Measurements from ENCODE around the gene NIFK. TPM values are rescaled to one million over a fixed set of nuclear protein-coding genes. Genes with fewer than 3 reads are reported as not detected.
A peak's percentile ranks its signal among the peaks of the same experiment; 100 is the strongest.

NIFK gene
- total RNA-seq, 4 donors from 2014 or later = 19.0 to 110 (median 35.7) TPM

DNA sequence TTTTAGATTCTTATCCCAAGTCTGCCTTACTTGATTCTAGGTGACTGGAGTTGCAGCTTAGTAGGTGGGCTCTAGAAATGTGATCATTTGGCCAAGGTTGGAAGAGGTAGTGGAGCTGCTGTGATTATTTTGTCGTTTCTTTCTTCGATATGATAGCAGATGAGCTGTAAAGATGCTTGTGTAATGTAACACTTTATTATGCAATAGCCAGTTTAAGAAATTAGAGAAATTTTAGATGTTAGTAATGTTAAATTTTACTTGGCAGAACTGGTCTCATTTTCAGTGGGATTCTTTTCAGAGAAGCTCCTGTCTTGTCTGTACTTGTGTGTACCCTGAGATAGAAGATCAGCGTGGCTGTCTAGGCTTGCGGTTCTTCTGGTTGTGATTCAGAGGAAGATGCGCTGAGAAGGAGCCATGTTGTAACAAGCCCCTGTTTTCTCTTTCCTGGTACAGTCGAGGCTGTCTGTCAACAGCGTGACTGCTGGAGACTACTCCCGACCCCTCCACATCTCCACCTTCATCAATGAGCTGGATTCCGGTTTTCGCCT, 28.1 kb upstream of the NIFK start:
- H3K27me3 ChIP-seq = no peaks in the 10 kb centered on the region
- DNase-seq = no peak
- H3K27ac ChIP-seq = no peak overlapping the region
- peaks cover 0 to 85% (median 0%) of the 10 kb centered on the region in 3 donors for H3K36me3 ChIP-seq
- no peak for TF ChIP-seq POLR2A (IDR thresholded peaks at IDR 0.05)
- TF ChIP-seq, protein P1, sequence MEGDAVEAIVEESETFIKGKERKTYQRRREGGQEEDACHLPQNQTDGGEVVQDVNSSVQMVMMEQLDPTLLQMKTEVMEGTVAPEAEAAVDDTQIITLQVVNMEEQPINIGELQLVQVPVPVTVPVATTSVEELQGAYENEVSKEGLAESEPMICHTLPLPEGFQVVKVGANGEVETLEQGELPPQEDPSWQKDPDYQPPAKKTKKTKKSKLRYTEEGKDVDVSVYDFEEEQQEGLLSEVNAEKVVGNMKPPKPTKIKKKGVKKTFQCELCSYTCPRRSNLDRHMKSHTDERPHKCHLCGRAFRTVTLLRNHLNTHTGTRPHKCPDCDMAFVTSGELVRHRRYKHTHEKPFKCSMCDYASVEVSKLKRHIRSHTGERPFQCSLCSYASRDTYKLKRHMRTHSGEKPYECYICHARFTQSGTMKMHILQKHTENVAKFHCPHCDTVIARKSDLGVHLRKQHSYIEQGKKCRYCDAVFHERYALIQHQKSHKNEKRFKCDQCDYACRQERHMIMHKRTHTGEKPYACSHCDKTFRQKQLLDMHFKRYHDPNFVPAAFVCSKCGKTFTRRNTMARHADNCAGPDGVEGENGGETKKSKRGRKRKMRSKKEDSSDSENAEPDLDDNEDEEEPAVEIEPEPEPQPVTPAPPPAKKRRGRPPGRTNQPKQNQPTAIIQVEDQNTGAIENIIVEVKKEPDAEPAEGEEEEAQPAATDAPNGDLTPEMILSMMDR (IDR thresholded peaks at IDR 0.05) = no peak
- H3K4me1 ChIP-seq = no peaks in the 10 kb centered on the region
- no peak overlapping the region for H3K4me3 ChIP-seq
- H3K9me3 ChIP-seq = no peaks in the 10 kb centered on the region

DNA sequence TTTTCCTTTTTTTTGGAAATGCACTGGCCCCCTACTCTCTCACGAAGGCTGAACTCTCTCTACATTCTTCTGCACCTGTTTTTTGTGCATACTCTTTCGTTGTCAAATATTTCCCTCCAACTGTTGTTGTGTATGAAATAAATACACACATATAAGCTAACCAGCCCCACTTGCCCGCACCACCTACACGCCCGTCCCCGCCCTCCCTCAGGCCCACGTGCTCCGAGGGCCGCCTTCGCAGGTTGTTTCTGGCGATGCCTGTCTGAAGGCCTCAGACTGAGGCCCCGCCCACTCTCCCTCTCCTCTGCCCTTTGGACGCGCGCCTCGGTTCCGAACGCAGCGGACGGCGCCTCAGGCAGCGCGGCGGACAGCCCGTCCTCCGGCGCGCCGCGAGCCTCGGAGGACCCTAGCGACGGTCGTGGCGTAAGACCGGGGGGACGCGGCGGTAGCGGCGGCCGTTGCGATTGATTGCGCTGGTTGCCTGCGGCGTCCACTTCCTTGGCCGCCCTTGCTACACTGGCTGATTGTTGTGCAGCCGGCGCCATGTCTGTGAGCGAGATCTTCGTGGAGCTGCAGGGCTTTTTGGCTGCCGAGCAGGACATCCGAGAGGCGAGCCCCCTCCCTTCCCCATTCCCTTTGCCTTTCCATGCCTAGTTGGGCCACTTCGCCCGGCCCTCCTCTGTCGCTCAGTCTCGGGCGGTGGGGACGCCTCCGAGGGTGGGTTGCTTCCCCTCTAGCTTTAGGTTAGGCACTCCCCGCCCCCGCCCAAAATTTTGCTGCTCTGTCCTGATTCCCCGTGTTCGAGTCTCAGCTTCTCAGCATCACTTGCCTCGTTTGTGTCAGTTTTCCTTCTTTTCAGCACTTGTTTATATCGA, 18.8 kb upstream of the NIFK start, which contains the start of gene TSN:
Gene TSN (plus strand): TSS at position 415 of the 875 bp plus-strand sequence. CDS start 129 bp downstream, at position 544.
- Histone ChIP-seq H3K27me3 (no peaks in the 10 kb centered on the region), H3K36me3 (peaks cover 0 to 12% (median 0%) of the 10 kb centered on the region in 3 donors), H3K9me3 (no peaks in the 10 kb centered on the region), H3K4me3 (peak within 1 kb of the TSS; percentile 72 to 99 (median 92)), H3K4me1 (peaks cover 0 to 14% (median 5%) of the 10 kb centered on the region in 4 donors), H3K27ac (peak within 1 kb of the TSS; percentile 59 to 80 (median 74))
- TF ChIP-seq POLR2A (IDR thresholded peaks at IDR 0.05) = peak; percentile 45 to 51
- TF ChIP-seq, protein P1 (IDR thresholded peaks at IDR 0.05) = peak in 2 of 6 experiments; percentile 14 to 26
- DNase-seq = peak; percentile 98 to 99 (median 98)

DNA sequence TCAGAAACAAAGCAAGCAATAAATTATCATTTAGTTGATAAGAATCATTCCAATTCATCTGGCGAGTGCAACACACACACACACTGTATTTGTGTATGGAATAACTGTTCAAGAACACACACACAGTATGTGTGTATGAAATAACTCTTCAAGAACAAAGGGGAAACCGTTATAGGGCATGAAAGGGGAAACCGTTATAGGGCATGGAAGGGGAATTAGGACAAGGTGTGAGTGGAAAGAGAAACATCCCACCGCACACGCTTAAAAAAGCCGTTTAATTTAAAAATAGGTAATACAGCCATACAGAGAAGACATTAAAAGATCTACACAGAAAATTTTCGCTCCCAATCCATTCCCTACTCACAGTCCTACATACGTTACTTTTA, 18.2 kb upstream of the NIFK start:
- Histone ChIP-seq H3K36me3 (peaks cover 0 to 6% (median 0%) of the 10 kb centered on the region in 3 donors), H3K27ac (peak overlapping the region in 2 of 4 donors; percentile 5 to 79), H3K4me1 (peaks cover 0 to 14% (median 5%) of the 10 kb centered on the region in 4 donors), H3K27me3 (no peaks in the 10 kb centered on the region), H3K9me3 (no peaks in the 10 kb centered on the region), H3K4me3 (peak overlapping the region; percentile 72 to 99 (median 92))
- no peak for DNase-seq
- TF ChIP-seq, protein P1 (IDR thresholded peaks at IDR 0.05) = no peak
- TF ChIP-seq POLR2A (IDR thresholded peaks at IDR 0.05) = no peak

GRCh38 chr2:121748202-121748601, 11.5 kb upstream of the NIFK start:
- no peak overlapping the region for H3K4me3 ChIP-seq
- no peak for DNase-seq
- H3K27me3 ChIP-seq = no peaks in the 10 kb centered on the region
- TF ChIP-seq, protein P1 (IDR thresholded peaks at IDR 0.05) = peak in 1 of 6 experiments; percentile 8
- TF ChIP-seq POLR2A (IDR thresholded peaks at IDR 0.05) = no peak
- H3K9me3 ChIP-seq = no peaks in the 10 kb centered on the region
- H3K36me3 ChIP-seq = no peaks in the 10 kb centered on the region
- no peak overlapping the region for H3K27ac ChIP-seq
- no peaks in the 10 kb centered on the region for H3K4me1 ChIP-seq

DNA sequence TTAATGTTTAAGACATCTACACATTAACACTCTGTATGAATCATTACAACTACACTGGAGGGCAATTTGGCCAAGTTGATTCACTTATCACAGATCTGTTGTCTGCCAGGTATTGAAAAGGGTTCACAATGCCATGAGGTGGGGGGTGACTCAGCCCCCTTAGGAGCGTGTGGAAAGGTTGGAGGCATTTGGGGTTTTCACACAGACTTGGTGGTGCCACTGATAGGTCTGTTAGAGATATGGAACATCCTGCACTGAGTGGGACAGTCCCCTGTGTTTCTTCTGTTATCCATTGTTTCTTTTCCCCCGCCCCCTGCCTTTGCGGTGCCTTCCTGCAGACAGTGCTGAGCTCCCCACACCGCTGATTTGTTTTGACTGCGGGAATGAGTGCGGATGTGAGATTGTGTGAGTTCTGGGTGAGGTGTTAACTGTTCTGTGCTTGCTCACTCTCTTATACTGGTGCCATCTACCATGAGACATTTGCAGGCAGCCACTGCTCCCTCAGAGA, 9.4 kb upstream of the NIFK start:
- Histone ChIP-seq H3K27me3 (no peaks in the 10 kb centered on the region), H3K36me3 (no peaks in the 10 kb centered on the region), H3K9me3 (no peaks in the 10 kb centered on the region), H3K4me1 (no peaks in the 10 kb centered on the region), H3K27ac (no peak overlapping the region), H3K4me3 (no peak overlapping the region)
- no peak for TF ChIP-seq POLR2A (IDR thresholded peaks at IDR 0.05)
- TF ChIP-seq, protein P1 (IDR thresholded peaks at IDR 0.05) = no peak
- no peak for DNase-seq

All from Peyer's patch (tissue), 4 donors.